GM23338 (cell line): ENCODE results near the gene RPS6KA5.

ENCODE experiments used
- EZH2 ChIP-seq: fragments of 200-600 bp; sonication (generic); IDR thresholded peaks from one replicate; pipeline ENCODE4 v1.8.0; 2017; ENCODE audit warnings: antibody characterized with exemption, mild to moderate bottlenecking, low read depth; ENCODE audit not compliant: unreplicated experiment
- NANOG ChIP-seq: IDR thresholded peaks from 2 replicates; pipeline ENCODE4 v1.6.1; 2016; ENCODE audit warnings: antibody characterized with exemption, borderline replicate concordance
- POLR2AphosphoS5 ChIP-seq: IDR thresholded peaks from 2 replicates; pipeline ENCODE4 v1.6.1; 2016; ENCODE audit warnings: antibody characterized with exemption, low read depth
- TF ChIP-seq, protein P1 (sequence below), 2 experiments: fragments of 200-600 bp in 1 of 2; sonication (generic) in 1 of 2; conservative IDR thresholded peaks; 2 replicates each; pipeline versions ENCODE4 v1.5.1 to v1.6.1; 2016 to 2017; ENCODE audit warnings: antibody characterized with exemption in 2 of 2, low read depth in 2 of 2, mild to moderate bottlenecking in 2 of 2, moderate library complexity in 1 of 2
- TF ChIP-seq, protein P2 (sequence below): IDR thresholded peaks from one replicate; pipeline ENCODE4 v1.6.1; 2018; ENCODE audit warnings: antibody characterized with exemption; ENCODE audit not compliant: unreplicated experiment

DNA sequence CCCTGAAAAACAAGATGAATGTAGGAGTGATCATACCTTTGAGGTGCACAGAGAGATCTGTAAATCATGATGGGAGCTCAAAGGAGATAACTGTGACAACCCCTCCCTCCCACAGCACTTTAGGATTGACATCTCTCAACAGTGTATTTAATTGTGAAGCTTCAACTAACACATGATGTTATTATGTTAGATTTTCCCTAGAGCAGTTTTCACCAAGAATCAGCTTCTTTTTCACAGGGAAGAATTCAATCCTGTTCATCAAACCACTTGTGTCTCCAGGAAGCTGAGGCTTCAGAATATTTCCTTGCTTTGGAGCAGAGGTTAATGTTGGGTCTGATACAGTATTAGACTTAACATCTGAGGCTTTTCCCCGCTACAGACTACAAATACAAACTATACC is 11.8 kb downstream of the RPS6KA5 start:
- TF ChIP-seq EZH2 (no peak), NANOG (no peak), POLR2AphosphoS5 (no peak)
- TF ChIP-seq, protein P1, sequence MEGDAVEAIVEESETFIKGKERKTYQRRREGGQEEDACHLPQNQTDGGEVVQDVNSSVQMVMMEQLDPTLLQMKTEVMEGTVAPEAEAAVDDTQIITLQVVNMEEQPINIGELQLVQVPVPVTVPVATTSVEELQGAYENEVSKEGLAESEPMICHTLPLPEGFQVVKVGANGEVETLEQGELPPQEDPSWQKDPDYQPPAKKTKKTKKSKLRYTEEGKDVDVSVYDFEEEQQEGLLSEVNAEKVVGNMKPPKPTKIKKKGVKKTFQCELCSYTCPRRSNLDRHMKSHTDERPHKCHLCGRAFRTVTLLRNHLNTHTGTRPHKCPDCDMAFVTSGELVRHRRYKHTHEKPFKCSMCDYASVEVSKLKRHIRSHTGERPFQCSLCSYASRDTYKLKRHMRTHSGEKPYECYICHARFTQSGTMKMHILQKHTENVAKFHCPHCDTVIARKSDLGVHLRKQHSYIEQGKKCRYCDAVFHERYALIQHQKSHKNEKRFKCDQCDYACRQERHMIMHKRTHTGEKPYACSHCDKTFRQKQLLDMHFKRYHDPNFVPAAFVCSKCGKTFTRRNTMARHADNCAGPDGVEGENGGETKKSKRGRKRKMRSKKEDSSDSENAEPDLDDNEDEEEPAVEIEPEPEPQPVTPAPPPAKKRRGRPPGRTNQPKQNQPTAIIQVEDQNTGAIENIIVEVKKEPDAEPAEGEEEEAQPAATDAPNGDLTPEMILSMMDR (conservative IDR thresholded peaks at IDR 0.05; ENCODE audit: low read depth in 2 of 2), result no peak
- TF ChIP-seq, protein P2, sequence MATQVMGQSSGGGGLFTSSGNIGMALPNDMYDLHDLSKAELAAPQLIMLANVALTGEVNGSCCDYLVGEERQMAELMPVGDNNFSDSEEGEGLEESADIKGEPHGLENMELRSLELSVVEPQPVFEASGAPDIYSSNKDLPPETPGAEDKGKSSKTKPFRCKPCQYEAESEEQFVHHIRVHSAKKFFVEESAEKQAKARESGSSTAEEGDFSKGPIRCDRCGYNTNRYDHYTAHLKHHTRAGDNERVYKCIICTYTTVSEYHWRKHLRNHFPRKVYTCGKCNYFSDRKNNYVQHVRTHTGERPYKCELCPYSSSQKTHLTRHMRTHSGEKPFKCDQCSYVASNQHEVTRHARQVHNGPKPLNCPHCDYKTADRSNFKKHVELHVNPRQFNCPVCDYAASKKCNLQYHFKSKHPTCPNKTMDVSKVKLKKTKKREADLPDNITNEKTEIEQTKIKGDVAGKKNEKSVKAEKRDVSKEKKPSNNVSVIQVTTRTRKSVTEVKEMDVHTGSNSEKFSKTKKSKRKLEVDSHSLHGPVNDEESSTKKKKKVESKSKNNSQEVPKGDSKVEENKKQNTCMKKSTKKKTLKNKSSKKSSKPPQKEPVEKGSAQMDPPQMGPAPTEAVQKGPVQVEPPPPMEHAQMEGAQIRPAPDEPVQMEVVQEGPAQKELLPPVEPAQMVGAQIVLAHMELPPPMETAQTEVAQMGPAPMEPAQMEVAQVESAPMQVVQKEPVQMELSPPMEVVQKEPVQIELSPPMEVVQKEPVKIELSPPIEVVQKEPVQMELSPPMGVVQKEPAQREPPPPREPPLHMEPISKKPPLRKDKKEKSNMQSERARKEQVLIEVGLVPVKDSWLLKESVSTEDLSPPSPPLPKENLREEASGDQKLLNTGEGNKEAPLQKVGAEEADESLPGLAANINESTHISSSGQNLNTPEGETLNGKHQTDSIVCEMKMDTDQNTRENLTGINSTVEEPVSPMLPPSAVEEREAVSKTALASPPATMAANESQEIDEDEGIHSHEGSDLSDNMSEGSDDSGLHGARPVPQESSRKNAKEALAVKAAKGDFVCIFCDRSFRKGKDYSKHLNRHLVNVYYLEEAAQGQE, result no peak
